HepG2 (cell line): ENCODE measurements around the gene KIFC1. TPM values are rescaled to one million over a fixed set of nuclear protein-coding genes. Genes with fewer than 3 reads are reported as not detected.
A peak's percentile ranks its signal among the peaks of the same experiment; 100 is the strongest.

Experiments
- FOSL2 ChIP-seq: sonication (generic); formaldehyde crosslinking; IDR thresholded peaks from 2 replicates; pipeline ENCODE4 v1.4.0; 2020; ENCODE audit warnings: missing genetic modification reagents
- FOXO4 ChIP-seq: sonication (generic); formaldehyde crosslinking; conservative IDR thresholded peaks from 2 replicates; pipeline ENCODE4 v1.8.1; 2023; ENCODE audit warnings: missing genetic modification reagents
- HOXD1 ChIP-seq: sonication (generic); formaldehyde crosslinking; IDR thresholded peaks from 2 replicates; pipeline ENCODE4 v1.5.0; 2020; ENCODE audit warnings: missing genetic modification reagents
- JUN ChIP-seq: sonication (generic); formaldehyde crosslinking; IDR thresholded peaks from 2 replicates; pipeline ENCODE4 v1.4.0; 2020; ENCODE audit warnings: mild to moderate bottlenecking, missing genetic modification reagents
- MAX ChIP-seq: IDR thresholded peaks from 2 replicates; pipeline ENCODE4 v1.6.1; 2012; ENCODE audit warnings: inconsistent platforms
- PBX3 ChIP-seq: sonication (generic); formaldehyde crosslinking; IDR thresholded peaks from 2 replicates; pipeline ENCODE4 v1.8.1; 2023; ENCODE audit warnings: missing genetic modification reagents, inconsistent platforms, borderline replicate concordance
- POGK ChIP-seq: sonication (generic); formaldehyde crosslinking; conservative IDR thresholded peaks from 2 replicates; pipeline ENCODE4 v1.8.0; 2022; ENCODE audit warnings: mild to moderate bottlenecking, moderate library complexity, missing genetic modification reagents
- SIX1 ChIP-seq: sonication (generic); formaldehyde crosslinking; IDR thresholded peaks from 2 replicates; pipeline ENCODE4 v1.4.0; 2020; ENCODE audit warnings: missing genetic modification reagents, borderline replicate concordance
- ZNF282 ChIP-seq: fragments of 450-650 bp; IDR thresholded peaks from 2 replicates; pipeline ENCODE4 v1.6.1; 2018; ENCODE audit not compliant: partially characterized antibody
- ZNF3 ChIP-seq: IDR thresholded peaks from 2 replicates; pipeline ENCODE4 v1.7.0; 2017; ENCODE audit warnings: inconsistent platforms
- ZNF354B ChIP-seq: sonication (generic); formaldehyde crosslinking; IDR thresholded peaks from 2 replicates; pipeline ENCODE4 v1.8.0; 2022; ENCODE audit warnings: mild to moderate bottlenecking, missing genetic modification reagents
- ZNF407 ChIP-seq: sonication (generic); formaldehyde crosslinking; IDR thresholded peaks from one replicate; pipeline ENCODE4 v1.5.1; 2020; ENCODE audit warnings: mild to moderate bottlenecking, missing genetic modification reagents; ENCODE audit errors: not compliant biosample characterization
- ZNF512 ChIP-seq: sonication (generic); formaldehyde crosslinking; IDR thresholded peaks from 2 replicates; pipeline ENCODE4 v1.4.0; 2020; ENCODE audit warnings: mild to moderate bottlenecking, missing genetic modification reagents
- polyA plus RNA-seq, 8 experiments: library from polyadenylated mRNA; depleted of rRNA in 3 of 8; stranded (reverse) in 7 of 8; unstranded in 1 of 8; fragments of >200 nt; fragmentation: Illumina TruSeq in 4 of 8; extraction: Trizol in 4 of 8; gene quantifications; 2 replicates each; pipeline versions ENCODE4 v1.2.1 to v1.2.3, GENCODE V29; 2011 to 2016; ENCODE audit warnings: low read depth in 4 of 8, missing spikeins in 1 of 8, mixed read lengths in 1 of 8; ENCODE audit not compliant: insufficient read depth in 1 of 8
- total RNA-seq, 5 experiments: library from RNA; depleted of rRNA; stranded (reverse); fragments of >200 nt; fragmentation: Illumina TruSeq; extraction: Trizol; gene quantifications; 2 replicates each; pipeline ENCODE4 v1.2.3, GENCODE V29; 2016; ENCODE audit warnings: low read depth in 1 of 5

Gene KIFC1
- total and polyA plus RNA-seq, 2 of the 13 experiments (the other 11 are each of a cell fraction or from before 2014, with no cell fraction given) = 25.0 to 45.5 TPM

GRCh38 chr6:33454009-33454946 is 62.7 kb downstream of the KIFC1 start, which contains the start of gene ZBTB9 (continued):
- TF ChIP-seq ZNF407 (CRISPR knock-in tag) (peak; percentile 93), POGK (peak; percentile 88), FOXO4 (CRISPR knock-in tag) (no peak), FOSL2 (CRISPR knock-in tag) (0 out of 2 replicates have a peak, but pooled peaks have one; percentile 23), MAX (peak; percentile 99), PBX3 (CRISPR knock-in tag) (no peak; the same call in 1 of the 2 replicates), SIX1 (CRISPR knock-in tag) (no peak; the same call in 1 of the 2 replicates), ZNF354B (CRISPR knock-in tag) (no peak), ZNF3 (CRISPR knock-in tag) (no peak; the same call in 1 of the 2 replicates), ZNF512 (CRISPR knock-in tag) (no peak), ZNF282 (no peak), JUN (CRISPR knock-in tag) (peak; percentile 78), HOXD1 (peak; percentile 27; the same call in 1 of the 2 replicates)
